Fibroblast of villous mesenchyme (primary cell): Measurements from ENCODE around the gene SLC17A1. TPM values are rescaled to one million over a fixed set of nuclear protein-coding genes. Genes with fewer than 3 reads are reported as not detected.

Source experiments
- DNase-seq: peaks from one replicate; pipeline ENCODE4 v3.0.0-alpha.2; 2010; ENCODE audit warnings: low read depth
- H3K4me3 ChIP-seq: 2 replicates; pipeline ENCODE4 v1.5.1; 2011; ENCODE audit warnings: low read depth, mild to moderate bottlenecking, low read length
- total RNA-seq: library from RNA; depleted of rRNA; stranded (reverse); fragments of >200 nt; gene quantifications from 2 replicates; pipeline ENCODE4 v1.2.3, GENCODE V29; 2012
- TF ChIP-seq, protein P1 (sequence below): IDR thresholded peaks from 2 replicates; pipeline ENCODE4 v1.5.1; 2012; ENCODE audit warnings: low read depth, mild to moderate bottlenecking, low read length; ENCODE audit not compliant: insufficient read depth

The SLC17A1 gene
- total RNA-seq, 1 donor: not detected

DNA sequence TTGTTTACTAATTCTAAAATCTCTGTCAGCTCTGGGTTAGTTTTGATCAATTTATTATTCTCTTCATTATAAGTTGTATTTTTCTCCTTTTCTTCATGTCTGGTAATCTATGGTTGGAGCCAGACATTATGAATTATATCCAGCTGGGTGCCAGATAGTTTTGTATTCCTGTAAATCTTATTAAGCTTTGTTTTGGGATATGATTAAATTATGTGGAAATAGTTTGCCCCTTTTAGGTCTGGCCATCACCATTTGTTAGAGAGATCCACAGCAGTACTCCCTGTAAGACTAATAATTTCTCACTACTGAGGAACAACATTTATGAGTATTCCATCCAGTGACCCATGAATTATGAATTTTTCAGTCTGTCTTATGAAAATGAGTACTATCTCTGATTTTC, 20.9 kb upstream of the SLC17A1 start:
- no peak overlapping the region for H3K4me3 ChIP-seq
- TF ChIP-seq, protein P1, sequence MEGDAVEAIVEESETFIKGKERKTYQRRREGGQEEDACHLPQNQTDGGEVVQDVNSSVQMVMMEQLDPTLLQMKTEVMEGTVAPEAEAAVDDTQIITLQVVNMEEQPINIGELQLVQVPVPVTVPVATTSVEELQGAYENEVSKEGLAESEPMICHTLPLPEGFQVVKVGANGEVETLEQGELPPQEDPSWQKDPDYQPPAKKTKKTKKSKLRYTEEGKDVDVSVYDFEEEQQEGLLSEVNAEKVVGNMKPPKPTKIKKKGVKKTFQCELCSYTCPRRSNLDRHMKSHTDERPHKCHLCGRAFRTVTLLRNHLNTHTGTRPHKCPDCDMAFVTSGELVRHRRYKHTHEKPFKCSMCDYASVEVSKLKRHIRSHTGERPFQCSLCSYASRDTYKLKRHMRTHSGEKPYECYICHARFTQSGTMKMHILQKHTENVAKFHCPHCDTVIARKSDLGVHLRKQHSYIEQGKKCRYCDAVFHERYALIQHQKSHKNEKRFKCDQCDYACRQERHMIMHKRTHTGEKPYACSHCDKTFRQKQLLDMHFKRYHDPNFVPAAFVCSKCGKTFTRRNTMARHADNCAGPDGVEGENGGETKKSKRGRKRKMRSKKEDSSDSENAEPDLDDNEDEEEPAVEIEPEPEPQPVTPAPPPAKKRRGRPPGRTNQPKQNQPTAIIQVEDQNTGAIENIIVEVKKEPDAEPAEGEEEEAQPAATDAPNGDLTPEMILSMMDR: no peak
- DNase-seq: no peak

DNA sequence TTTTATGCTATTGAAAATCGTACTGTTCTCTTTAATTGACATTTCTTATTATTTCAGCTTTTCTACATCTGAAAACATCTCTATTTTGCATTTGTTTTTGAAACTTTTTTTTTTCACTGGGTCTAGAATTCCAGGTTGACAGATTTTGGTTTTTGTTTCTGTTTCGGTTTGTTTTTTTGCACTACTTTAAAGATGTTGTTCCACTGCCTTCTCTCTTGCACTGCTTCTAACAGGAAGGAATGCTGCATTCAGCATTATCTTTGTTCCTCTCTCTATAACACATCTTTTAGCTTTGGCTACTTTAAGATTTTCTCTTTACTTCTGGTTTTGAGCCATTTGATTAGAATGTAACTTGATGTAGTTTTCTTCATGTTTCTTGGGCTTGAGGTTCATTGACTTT, 20.1 kb upstream of the SLC17A1 start:
- TF ChIP-seq, protein P1: no peak
- no peak overlapping the region for H3K4me3 ChIP-seq
- DNase-seq: no peak

DNA sequence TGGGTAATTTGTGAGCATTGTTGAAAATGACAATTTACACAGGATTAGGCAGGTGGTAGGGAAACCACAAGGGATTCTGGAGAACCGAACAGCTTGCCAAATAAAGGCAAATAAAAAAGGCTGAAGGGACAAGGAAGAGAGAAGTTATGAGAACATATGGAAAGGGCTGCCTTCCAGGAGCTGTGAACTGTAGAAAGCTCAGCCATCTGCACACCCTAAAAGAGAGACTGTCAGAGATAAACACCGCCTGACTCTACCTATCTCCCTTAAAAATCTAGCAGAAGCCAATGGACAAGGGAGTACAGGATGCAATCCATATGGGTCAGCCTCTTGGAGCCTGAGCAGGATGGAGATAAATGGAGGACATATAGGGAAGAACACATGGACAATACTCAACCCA, 12.7 kb upstream of the SLC17A1 start:
- no peak overlapping the region for H3K4me3 ChIP-seq
- no peak for DNase-seq
- TF ChIP-seq, protein P1: no peak

DNA sequence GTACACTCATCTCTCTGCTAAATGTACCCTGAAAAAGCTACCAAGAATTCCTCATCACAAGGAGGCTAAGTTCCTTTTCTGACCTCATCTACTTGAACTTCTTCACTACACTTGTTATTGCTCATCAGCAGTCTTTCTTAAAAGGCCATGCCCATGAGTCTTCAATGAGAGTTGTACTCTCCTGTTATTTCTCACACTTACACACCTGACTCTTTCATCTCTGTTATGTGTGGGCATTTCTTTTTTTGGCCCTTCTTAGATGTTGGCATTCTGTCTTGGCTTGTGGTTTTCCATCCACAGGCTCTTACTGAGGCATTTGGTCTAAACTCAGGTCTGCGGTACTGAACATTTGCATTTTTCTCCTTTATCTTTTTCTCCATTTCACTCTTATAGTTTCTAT, 10.7 kb upstream of the SLC17A1 start:
- TF ChIP-seq, protein P1: no peak
- no peak overlapping the region for H3K4me3 ChIP-seq
- no peak for DNase-seq

DNA sequence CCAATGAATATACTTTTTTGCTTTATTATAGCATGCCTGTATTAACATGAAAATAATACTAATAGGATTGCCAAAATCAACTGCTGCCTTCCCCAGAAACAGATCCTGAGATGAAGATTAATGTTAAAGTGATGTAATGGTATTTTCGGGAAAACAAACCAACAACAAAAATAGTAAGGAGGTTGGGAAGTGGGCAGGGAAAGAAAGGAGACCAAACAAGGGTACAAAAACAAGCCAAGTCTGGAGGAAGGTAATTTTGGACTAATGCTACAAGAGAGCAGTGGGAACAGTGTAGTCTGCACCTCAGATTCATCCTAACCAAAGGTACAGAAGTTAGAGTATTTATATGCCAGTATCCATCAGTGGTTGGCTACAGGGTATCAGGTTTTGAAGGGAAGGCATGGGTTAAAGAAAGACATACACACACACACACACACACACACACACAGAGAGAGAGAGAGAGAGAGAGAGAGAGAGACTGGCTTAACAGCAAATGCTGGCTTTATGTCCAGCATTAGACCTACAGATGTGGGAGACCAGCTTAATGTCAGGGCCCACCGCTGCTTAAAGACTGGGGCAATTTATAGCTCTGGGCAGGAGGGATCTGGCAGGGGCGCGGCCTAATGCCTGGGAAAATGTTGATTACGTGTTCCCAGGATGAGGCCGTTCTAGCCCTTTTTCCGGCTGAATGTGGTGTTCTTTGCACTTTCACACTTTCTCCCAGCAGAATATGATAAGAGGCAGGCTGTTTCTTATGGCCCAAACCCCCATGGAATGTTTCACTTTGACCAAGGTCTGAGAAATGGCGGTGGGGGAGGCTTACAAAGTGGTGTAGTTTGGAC, 3.8 kb upstream of the SLC17A1 start:
- TF ChIP-seq, protein P1: no peak
- no peak overlapping the region for H3K4me3 ChIP-seq
- peak; percentile 25 for DNase-seq

DNA sequence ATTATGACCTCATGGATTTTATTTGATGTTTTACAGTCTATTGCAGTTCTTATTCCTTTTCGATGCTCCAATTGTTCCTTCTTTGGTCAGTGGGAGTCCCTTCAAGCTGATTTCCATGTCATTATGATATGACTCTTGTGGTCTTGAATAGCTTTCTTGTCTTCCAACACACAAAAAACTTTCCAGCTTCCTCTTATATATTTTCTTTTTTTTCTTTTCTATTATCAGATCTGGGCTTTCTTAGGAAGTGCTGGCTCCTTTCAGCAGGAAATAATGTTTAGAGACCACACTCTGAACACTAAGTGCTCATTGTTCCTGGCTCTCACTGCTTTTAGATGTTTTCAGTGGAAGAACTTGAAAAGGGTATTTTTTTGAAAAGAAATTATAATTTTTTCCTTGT, 3.1 kb upstream of the SLC17A1 start:
- no peak for DNase-seq
- H3K4me3 ChIP-seq: no peak overlapping the region
- TF ChIP-seq, protein P1: no peak

DNA sequence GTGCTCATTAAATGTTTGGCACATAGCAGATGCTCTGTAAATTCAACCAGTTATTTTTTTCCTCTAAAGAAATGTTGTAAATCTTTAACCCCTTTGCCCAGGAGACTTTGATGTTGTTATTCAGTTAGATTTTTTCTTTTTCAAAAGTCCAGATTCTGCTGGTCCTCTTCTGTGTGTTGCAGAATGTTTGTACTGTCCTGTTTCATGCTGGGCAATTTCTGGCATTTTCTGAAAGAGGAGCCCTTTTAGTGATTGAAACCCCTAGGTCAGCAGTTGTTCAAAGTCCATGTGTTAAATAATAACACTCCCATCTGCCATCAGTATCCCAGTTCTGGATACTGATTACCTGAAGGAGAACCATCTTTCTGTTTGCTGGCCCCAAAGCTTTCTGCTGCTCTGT, 1.3 kb upstream of the SLC17A1 start:
- DNase-seq: no peak
- no peak overlapping the region for H3K4me3 ChIP-seq
- TF ChIP-seq, protein P1: no peak
